ENCODE results near the gene ADK. TPM values are rescaled to one million over a fixed set of nuclear protein-coding genes. Genes with fewer than 3 reads are reported as not detected.

ADK gene
- total RNA-seq, 1 donor from 2014 or later, result 46.1 TPM

- Mint-ChIP-seq H3K4me1 (peaks cover 82% of the 10 kb centered on the region), H3K36me3 (ENCODE audit: low read depth) (peaks cover 2% of the 10 kb centered on the region), H3K4me3 (no peak overlapping the region), H3K27me3 (no peaks in the 10 kb centered on the region), H3K27ac (peak overlapping the region; percentile 85), H3K9me3 (no peaks in the 10 kb centered on the region)
- TF ChIP-seq, protein P1, sequence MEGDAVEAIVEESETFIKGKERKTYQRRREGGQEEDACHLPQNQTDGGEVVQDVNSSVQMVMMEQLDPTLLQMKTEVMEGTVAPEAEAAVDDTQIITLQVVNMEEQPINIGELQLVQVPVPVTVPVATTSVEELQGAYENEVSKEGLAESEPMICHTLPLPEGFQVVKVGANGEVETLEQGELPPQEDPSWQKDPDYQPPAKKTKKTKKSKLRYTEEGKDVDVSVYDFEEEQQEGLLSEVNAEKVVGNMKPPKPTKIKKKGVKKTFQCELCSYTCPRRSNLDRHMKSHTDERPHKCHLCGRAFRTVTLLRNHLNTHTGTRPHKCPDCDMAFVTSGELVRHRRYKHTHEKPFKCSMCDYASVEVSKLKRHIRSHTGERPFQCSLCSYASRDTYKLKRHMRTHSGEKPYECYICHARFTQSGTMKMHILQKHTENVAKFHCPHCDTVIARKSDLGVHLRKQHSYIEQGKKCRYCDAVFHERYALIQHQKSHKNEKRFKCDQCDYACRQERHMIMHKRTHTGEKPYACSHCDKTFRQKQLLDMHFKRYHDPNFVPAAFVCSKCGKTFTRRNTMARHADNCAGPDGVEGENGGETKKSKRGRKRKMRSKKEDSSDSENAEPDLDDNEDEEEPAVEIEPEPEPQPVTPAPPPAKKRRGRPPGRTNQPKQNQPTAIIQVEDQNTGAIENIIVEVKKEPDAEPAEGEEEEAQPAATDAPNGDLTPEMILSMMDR (IDR thresholded peaks at IDR 0.05), result no peak
- ATAC-seq (ENCODE audit: low read depth) (peak; percentile 67), DNase-seq (no peak)
- ChIA-PET POLR2A (interaction anchor here (0.7 to 2.4 kb wide), 5 partner anchors 10 to 23 kb away, joined by 3 to 12 read pairs (median 4); no protein-coding TSS in a partner anchor), CTCF (interaction anchor here (0.9 to 3.3 kb wide), 4 partner anchors 17 to 307 kb away, joined by 3 to 11 read pairs (median 3); no protein-coding TSS in a partner anchor)
- intact Hi-C loops (cut with micrococcal nuclease), result no loop called here
These were observed 5.9 kb downstream of the ADK start for GRCh38 chr10:74156919-74157289.

- H3K27me3 Mint-ChIP-seq, result no peaks in the 10 kb centered on the region
- peaks cover 81% of the 10 kb centered on the region for H3K4me1 Mint-ChIP-seq
- no peak for ATAC-seq (ENCODE audit: low read depth)
- ChIA-PET POLR2A (no interaction called here), CTCF (no interaction called here)
- no peak for DNase-seq
- peaks cover 5% of the 10 kb centered on the region for H3K36me3 Mint-ChIP-seq (ENCODE audit: low read depth)
- intact Hi-C loops (cut with micrococcal nuclease), result no loop called here
- H3K9me3 Mint-ChIP-seq, result no peaks in the 10 kb centered on the region
- TF ChIP-seq, protein P1 (IDR thresholded peaks at IDR 0.05), result no peak
- H3K4me3 Mint-ChIP-seq, result no peak overlapping the region
- H3K27ac Mint-ChIP-seq, result peak overlapping the region; percentile 30
These were observed 9.0 kb downstream of the ADK start for GRCh38 chr10:74160013-74160412.

DNA sequence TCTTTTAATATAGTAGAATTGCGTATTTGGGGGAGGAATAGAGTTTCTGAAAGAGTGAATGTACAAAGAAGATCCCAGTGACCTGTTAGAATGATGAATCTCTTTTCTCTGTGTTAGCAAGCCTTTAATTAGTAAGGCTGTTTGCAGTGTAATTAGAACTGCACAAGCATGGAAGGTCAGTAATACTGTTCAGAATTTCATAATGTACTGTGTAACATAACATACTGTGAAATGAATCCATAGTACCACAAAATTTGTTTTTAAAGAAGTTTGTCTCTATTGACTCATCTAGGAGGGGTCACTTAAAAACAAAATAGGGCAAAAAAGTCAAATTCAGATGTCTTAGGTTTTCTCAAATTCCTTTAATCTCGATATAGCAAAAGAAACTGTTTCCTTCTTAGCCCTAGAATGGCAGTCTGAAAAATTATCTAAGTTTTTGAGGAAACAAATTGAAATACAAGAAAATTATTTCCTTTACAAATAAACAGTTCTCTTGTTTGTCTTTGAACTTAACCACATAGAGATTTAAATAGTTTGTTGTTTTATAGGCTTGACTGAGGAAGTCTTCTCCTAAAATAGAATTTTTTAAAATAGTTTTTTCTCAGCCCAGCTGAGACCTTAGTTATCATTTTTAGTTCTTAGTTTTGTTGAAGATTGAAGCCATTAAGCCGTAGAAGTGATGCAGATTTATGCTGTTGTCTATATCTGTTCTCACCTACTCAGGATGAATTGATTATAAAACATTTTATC, 12.5 kb downstream of the ADK start:
- ATAC-seq (ENCODE audit: low read depth) (no peak), DNase-seq (no peak)
- CTCF ChIA-PET, result no interaction called here
- POLR2A ChIA-PET, result interaction anchor here (6.1 kb wide), 1 partner anchor 13 kb away, joined by 57 read pairs; the partner anchor contains the start of genes ADK and AP3M1
- Mint-ChIP-seq H3K27me3 (no peaks in the 10 kb centered on the region), H3K27ac (peak overlapping the region; percentile 77), H3K36me3 (ENCODE audit: low read depth) (peaks cover 5% of the 10 kb centered on the region), H3K4me3 (peak overlapping the region; percentile 11), H3K9me3 (no peaks in the 10 kb centered on the region), H3K4me1 (peaks cover 82% of the 10 kb centered on the region)
- TF ChIP-seq, protein P1 (IDR thresholded peaks at IDR 0.05), result no peak
- intact Hi-C loops (cut with micrococcal nuclease), result no loop called here

DNA sequence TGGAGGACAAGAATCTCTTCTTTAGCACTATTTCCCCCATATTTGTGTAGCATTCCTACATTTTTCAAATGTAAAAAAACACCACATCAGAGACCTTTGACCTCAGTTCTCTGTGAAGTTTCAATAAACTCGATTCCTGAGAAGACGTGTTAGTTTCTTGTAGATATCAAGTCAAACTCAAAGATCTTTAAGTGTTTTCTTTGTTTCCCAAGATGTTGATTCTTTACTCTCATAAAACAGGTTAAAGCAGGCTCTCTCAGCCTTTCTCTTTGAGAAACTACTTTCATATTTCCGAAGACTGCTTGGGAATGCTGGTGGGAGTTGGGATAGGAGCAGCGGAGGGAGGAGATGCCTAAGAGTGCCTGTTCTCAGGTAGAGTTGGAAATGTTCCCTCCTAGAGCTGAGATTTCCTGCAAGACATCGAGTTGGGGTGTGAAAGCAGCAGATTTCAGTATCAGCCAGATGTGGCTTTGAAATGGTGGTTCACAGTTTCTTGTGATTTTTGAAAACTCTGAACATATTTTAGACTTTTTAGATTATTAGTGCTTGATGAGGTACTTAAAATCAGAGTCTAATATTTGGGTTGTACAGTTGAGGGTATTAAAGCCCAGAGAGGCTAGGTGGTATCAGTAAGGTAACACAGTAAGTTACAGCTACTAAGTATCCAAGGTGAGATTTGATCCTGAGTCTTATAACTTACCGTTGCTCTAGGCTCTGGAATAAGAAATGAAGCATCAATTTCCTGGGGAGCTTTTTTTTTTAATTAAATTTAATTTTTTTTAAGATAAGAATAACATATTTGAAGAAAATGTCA, 13.9 kb downstream of the ADK start:
- Mint-ChIP-seq H3K4me3 (peak overlapping the region; percentile 46), H3K27ac (peak overlapping the region; percentile 92)

More for the DNA sequence above, 13.9 kb downstream of the ADK start:
- POLR2A ChIA-PET, result interaction anchor here (0.6 to 6.1 kb wide), 6 partner anchors 11 to 277 kb away, joined by 3 to 61 read pairs (median 5); partner anchors contain the start of genes ADK and AP3M1
- TF ChIP-seq, protein P1 (IDR thresholded peaks at IDR 0.05), result no peak
- CTCF ChIA-PET, result interaction anchor here (2.6 kb wide), 1 partner anchor 12 kb away, joined by 6 read pairs; no protein-coding TSS in a partner anchor
- Mint-ChIP-seq H3K9me3 (no peaks in the 10 kb centered on the region), H3K27me3 (no peaks in the 10 kb centered on the region), H3K4me1 (peaks cover 85% of the 10 kb centered on the region), H3K36me3 (ENCODE audit: low read depth) (peaks cover 5% of the 10 kb centered on the region)
- no peak for DNase-seq
- no peak for ATAC-seq (ENCODE audit: low read depth)
- intact Hi-C loops (cut with micrococcal nuclease), result no loop called here

Measured in activated B cell treated with CpG ODN at 0.5 μM for 24 hours (primary cell).